Activated CD4-positive, alpha-beta T cell treated with anti-CD3 and anti-CD28 coated beads, Interleukin-10, Interleukin-2, amounts not matched to agents 100 ng/mL and 50 ng/mL, durations not matched to agents 16 hours and 8 hours (primary cell): ENCODE measurements around the gene TMPRSS13.
"Not testable (repeated sequence)": the region's sequence is repeated elsewhere in the genome, so short reads cannot be mapped to it uniquely, and the experiment has no call there.

Source experiments
- DNase-seq: peaks from one replicate; pipeline ENCODE4 v3.0.0-alpha.2; 2020

TMPRSS13 gene

DNA sequence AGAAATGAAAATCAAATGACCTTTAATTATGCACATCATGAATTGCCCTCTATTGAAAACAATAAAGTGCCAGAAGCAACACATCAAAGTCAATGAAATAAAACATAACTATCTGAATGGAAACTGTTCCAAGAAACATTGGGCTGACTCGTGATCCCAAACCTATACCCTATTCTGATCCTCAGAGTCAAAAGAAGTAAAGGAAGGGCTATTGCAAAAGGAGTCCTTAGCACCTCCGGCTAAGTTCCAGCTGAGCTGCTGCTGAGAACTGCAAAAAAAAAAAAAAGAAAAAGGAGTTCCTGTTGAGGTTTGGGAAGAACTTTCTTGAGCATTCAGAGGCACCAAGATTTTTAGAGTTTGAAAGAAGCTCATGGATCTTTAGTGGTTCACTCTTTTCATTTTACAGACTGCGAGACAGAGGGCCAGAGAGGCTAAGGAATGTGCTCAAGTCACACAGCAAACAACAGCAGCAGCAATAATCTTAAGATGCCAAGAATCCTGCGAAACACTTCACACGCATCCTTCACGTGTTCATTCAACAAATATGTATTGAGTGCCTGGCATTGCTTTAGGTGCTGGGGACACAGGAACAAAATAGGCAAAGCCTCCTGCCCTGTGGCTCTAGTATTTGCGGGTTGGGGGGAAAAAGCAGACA, 841 bp upstream of the TMPRSS13 start:
- no peak for DNase-seq

DNA sequence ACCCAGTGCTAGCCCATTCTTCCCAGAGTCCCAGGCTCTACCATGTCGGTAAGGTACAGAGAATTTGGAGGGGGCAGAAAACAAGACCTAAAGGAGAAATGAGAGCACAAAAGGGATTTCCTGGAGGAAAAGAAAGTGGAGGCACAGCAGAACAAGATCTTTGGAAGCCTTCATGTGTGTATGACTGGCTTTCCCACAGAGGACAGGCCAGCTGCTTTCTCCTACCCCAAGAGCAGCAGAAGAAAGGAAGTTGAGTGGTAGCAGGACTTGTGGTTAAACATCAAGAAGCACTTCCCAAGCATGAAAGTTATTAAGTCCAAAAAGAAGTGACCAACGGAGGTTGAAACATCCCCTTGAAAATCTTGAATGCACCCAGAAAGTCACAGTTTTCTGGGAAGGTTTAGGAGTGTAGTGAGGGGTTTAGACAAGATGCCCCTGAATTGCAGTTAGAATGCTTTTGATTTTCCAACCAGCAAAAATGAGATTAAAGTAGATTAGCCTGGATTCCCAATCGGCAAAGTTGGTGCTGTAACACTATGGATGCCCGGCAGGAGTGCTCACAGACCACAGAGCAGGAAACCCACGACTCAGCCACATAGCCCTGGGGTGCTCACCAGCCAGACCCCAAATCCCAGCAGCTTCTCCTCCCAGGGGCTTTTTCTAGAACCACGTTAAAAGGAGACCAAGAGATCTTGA, 608 bp downstream of the TMPRSS13 start:
- no peak for DNase-seq

DNA sequence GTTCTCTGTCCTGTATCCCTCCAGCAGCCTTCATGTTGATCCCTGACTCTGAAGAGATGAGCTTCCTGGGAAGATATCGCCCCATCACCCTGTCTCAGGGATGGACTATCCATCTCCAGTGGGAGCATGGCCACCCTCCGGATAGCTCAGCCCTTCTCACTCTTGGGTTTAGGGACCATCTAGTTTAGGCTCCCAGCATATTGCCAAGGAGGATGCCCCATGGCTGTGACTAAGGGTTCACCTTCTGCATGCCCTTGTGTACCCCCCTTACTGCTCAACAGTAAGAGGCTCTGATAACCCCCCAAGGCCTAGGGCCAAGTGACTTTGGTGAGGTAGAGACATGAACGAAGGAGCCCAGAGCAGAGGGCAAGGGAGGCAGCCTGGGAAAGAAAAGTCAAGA, 1.3 kb downstream of the TMPRSS13 start:
- DNase-seq = no peak

DNA sequence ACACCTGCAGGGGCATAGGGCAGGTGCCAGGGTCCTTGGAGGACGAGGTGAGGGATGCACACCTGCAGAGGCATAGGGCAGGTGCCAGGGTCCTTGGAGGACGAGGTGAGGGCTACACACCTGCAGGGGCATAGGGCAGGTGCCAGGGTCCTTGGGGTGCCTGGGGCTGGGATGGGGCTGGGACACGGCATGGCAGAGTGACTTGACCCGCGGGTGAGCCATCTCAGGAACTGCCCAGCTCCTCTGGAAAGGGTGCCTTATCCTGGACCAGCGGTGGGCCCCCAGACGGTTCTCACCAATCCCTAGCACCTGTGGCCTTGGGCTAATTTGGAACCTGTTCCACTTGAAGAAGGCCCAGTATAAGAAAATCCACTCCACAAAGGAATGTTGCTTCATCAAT, 3.0 kb downstream of the TMPRSS13 start:
- not testable (repeated sequence) for DNase-seq

DNA sequence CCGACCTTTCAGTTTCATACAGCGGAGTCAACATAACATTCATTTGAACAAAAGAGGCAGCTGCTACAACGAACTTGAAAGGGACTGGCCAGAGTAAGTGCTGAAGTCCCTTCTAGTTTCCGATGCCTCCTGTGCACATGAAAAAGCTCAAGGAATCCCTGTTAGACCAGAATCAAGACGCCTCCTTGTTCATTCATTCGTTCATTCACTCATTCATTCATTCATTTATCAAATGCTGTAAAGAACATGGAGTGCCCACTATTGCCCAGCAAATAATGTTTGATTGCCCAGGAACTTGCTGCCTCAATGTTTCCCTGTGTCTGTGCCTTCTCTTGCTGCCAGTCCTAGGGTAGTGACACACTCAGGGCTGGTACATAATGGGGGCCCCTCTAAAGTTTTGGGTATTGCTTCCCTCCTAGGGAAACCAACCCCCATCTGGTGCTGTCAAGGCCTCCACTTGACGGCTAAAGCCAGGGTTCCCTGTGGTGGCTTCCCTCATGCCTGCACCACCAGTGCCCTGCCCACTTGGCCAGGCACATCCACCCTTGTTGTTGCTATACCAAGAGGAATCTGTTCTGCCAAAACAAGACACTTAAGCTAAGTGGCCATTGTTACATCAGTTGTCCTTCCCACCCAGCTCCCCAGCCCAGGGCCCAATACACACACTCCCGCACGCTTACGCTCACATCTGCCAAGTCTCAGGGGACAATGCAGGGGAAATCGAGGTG, 3.8 kb downstream of the TMPRSS13 start:
- DNase-seq = no peak

DNA sequence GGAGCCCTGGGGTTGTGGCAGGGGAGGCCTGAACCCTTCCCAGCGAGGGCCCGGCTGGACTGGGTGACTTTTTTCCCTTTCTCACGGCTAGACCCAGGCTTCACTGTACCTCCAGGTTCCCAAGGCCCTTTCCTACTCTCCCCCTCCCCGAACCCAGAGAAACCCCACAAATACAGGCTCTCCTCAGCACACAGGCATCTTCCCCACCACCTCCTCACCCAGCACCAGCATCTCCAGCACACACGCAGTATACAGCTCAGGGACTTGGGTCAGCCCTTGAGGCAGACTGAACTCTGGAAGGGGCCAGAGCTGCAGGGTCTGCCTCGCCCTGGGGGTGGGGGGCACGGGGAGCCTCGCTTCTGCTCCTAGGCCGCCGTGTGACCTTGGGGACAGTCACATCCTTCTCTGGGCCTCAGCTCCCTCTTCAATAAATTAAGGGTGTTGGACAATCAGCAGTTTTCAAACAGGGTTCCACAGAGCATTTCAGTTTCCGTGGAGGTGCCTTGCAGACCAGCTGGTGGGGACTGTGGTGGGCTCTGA, 4.5 kb downstream of the TMPRSS13 start:
- no peak for DNase-seq

DNA sequence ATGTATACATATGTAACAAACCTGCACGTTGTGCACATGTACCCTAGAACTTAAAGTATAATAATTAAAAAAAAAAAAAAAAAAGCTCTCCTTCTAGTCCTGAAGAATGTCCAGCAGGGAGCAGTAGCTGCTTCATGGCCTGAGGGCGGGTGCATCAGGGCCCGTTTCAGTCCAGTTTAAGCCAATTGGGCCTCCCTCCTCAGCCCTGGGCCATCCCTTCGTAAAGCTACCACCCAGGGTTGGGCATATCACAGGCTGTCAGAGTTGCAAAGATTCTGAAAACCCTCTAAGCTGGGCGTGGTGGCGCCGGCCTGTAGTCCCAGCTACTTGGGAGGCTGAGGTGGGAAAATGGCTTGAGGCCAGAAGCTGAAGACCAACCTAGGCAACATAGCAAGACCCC, 5.4 kb downstream of the TMPRSS13 start:
- no peak for DNase-seq

DNA sequence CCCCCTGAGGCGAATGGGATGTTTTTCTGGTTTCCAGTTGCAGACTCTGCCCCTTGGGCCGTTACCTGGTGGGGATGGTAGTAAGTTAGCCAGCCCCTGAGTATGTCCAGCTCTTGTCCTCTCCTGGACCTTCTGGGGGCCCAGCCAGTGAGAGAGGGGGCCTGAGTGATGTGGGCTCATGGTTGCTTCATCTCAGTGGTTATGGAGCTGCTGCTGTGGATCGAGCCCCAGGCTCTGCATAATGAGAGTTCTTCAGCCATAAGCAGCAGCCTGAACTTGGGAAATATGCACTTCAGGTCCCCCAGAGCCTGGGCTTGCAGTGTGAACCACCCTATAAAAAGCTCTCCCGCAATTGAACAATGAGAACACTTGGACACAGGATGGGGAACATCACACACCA, 5.9 kb downstream of the TMPRSS13 start:
- no peak for DNase-seq

DNA sequence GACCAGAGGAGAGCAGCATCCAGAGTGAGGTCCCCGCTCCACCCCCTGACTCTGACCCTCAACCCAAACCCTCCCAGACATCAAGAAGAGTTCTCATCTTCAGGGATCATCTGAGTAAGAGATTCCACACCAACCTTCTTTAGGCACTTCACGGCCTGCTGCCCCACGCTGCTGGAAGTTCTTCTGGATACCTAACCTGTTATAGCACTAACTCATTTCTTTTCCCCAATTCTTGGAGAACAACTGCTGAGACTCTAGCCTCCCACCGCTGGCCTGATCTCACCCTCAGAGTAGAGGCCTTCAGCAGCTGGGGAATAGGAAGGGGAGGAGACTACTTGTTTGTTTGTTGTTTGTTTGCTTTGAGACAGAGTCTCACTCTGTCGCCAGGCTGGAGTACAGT, 7.3 kb downstream of the TMPRSS13 start:
- DNase-seq = no peak

DNA sequence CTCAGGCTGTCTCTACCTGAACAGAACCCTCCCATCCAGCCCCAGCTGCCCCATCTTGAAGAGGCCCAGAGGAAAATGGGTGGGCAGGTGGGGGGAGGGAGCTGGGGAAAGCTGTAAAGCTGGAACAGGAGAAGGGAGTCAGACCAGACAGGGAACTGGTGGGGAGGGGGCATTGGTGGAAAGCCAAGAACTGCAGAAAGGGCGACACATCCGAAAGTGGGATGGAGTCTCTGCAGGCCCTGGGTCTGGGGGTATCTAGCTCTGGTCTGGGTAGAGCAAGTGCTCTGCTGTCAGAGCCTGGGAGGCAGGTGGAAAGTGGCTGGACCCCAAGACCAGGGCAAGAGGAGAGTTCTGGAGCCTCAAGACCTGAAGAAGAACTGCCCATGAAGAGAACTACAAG, 7.7 kb downstream of the TMPRSS13 start:
- DNase-seq = no peak

DNA sequence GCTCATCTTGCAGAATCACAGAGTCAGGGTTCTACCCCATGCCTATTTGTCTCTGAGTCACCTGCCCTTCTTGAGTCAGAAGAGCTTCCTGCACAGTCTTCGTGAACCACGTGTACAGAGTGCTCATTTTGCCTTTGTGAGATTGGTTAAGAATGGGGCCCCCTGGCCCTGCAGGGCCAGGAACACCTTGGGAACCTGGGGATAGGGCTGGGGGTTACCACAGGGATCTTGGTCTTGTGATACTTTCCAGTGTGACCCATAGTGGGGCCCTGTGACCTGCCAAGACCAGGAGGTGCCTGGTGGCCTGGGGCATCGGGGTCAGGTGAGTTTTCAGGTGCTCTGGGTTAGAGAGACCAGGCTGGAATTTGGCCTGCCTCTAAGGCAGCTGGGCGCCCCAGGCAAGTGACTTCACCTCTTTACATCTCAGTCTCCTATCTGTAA, 9.4 kb downstream of the TMPRSS13 start:
- DNase-seq = peak; percentile 69

DNA sequence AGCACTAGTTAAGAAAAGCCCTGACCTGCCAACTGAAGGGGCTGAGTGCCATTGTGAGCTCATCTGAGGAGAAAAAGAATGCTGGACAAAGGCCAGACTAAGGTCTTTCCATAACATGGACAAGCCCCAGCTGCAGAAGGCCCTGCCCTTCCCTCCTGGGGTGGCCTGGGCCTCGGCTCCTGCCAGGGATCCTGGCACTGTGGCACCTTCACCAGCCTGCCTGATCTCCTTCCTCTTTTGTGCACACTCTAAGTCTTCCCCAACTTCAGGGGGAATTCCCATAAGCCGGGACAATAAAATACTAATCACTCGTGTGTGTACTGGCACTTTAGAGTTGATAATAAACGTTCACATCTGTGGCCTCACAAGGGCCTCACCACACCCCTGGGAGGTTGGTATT, 9.9 kb downstream of the TMPRSS13 start:
- DNase-seq = no peak

DNA sequence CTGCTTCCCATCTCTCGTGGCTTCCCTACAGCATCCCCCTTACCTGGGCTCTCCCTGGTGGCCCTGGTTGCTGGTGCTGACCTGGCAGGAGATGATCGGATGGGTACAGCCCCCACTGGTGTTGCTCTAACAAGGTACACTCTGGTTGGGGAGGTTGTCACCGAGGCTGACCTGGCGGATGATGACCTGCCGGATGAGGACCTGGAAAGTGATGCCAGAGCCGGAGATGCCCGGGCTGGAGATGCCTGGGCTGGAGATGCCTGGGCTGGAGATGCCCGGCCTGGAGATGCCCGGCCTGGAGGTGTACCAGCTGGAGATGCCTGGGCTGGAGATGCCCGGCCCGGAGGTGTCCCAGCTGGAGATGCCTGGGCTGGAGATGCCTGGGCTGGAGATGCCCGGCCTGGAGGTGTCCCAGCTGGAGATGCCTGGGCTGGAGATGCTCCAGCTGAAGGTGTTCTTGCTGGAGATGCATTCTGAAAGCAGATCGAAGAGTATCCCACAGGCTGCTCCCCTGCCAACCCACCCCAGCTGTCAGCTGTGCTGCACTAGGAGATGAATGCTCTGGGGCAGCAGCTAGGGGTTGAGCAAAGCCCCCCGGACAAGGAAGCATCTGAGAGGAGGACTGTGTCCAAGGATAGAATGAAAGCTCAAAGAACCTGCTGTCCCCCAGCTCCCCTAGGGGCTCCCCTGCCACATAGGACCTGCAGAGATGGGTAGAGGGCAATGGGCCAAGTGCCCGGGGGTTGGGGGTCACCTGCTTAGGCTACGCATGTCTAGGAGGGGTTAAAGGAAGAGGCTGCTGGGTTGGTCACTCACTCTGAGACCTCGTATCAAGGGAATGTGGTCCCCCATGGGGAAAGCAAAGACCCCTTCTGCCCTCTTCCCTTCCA, 10.6 kb downstream of the TMPRSS13 start:
- DNase-seq = no peak

DNA sequence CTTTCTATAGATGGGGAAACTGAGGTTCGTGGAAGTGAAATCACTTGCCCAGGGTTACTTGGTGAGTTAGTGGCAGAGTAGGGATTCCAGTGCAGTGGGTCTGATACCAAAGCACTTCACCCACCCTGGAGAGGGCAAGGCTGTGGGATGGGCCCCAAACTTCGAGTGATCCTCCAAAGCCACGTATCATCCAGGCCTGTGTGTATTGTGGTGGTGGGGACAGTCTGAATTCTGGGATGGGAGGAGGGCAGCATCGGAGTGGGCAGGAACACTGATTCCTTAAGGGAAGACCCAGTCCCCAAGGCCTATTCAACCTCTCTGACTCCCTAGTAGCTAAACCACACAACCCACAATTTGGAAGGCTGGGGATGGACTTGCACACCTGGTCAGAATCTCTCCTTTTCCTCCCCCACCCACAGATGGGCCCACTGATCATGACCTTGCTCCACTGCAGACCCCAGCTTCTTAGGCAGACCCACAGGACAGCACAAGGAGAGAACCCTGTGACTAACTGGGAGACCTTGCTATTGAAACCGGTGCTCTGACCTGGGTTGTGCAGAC, 11.5 kb downstream of the TMPRSS13 start:
- no peak for DNase-seq

DNA sequence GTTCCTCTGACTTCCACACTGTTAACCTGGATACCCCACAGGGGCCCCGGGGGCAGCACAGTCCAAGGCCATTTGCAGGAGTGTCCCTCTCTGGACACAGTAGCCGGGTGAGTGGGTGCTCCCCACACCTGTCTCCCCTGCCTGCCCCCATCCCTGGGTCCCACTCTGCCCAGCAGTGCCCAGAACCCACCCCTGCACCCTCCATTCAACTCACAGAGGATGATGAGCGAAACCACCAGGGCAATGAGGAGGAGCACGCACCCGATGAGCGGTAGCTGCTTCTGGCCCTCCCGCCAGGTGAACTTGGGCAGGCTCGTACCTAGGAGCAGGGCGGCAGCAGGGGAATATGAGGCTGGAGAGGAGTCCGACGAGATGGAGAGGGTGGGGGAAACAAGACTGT, 12.2 kb downstream of the TMPRSS13 start:
- no peak for DNase-seq

DNA sequence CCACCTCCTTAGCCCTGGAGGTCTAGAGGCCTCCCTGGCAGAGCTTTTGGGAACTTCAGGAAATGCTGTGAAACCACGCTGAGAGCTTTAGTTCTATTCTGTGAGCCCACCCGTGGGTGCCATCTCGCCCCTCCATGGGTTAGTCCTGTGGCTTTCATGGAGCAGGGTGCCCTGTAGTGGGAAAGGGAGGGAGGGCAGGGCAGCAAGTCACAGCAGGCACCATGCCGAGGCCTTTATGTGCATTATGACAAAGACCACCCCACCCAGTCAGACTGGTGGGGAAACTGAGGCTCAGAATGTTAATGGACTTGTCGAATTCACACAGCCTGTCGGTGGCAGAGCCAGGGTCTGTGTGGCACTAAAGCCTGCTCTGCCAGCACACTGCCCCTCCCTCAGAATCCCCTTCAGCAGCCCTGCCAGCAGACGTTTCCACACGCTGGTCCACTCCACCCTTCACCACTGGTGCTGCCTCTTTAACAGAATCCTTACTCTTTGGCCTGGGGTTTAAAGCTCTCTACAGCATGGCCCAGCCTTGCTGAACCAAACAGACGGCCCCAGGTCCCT, 13.4 kb downstream of the TMPRSS13 start:
- DNase-seq = no peak

DNA sequence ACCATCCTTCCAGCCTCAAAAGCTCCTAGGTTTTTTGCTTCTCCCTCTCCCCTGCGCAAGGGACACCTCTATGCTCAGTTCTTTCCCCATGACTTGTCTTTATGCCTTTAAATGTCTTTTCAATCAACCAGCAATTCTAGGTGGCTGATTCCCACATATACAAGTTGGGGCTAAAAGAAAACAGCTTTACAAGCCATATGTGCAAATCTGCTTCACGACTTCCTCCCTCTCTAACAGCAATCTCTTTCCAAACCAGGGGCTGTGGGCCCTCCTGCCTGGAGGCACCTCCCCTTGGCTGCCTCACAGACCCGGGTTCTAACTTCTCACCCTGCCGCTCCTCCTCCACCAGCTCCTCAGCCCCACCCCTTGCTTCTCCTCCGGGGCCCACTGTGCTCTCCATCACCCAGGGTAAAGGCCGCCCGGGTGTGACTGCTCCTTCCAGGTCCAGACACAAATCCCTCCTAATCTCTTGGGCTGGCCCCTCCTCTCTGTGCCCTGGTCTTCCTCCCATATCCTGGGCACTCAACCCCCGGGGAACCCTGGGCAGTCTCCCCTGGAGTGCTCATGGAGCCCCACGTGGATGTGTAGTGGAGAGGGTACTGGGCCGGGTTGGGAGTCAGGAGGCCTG, 14.1 kb downstream of the TMPRSS13 start:
- DNase-seq = no peak

DNA sequence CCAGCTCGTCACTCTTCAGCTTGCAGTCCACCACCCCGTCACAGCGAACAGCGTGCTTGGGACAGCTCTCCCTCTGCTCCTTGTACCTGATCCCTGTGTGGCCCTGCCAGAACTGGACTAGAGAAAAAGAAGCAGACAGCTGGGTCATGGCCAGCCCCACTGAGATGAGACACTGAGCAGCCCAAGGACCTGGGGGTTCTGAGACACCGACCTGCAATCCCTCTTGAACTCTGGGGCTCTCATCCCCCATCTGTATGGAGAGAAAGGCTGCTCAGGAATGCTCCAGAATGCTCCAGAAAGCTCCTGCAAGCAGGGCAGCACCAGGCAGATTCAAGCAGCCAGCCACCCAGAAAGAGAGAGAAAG, 14.8 kb downstream of the TMPRSS13 start:
- DNase-seq = no peak

DNA sequence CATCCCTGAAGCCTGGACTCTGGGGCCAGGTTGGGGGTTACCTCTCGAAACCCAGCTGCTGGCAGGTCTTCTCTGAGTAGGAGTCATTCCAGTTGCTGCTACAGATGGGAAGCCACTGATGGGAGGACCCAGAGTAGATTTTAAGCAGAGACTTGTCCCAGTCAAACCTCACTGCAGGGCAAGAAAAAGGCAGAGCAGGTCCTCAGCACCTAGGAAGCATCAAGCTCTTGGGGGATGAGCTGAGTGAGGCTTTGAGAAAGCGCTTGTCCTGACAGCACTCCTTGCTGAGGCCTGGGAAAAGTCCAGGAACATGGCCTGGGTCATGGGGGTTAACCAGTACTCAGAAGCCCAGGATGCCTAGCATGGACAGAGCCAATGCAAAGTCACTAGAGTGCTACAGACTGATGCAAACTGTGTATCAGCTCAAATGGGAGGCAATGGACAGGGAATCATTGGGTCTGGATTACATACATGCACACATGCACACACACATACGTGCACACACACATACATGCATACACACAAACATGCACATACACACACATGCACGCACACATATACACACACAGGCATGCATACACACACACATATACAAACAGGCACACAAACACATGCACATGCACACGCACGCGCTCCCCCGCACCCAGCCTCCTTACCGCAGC, 15.3 kb downstream of the TMPRSS13 start:
- DNase-seq = no peak

DNA sequence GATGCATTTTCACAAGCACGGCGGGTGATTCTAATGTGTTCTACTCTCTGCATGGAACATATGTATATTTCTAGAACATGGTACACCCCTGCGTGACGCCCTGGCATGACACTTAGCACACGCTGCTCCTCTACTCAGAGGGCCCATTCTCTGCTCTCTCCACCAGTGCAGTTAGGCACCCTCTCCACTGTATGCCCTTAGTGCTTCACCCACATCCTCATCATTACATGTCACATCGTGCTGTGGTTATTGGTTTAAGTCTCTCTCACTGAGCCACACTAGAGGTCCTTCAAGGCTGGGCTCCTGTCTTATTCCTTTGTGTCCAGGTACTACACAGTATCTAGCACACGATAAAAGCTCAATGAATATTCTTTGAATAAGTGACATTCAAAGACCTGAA, 16.7 kb downstream of the TMPRSS13 start:
- DNase-seq = no peak

DNA sequence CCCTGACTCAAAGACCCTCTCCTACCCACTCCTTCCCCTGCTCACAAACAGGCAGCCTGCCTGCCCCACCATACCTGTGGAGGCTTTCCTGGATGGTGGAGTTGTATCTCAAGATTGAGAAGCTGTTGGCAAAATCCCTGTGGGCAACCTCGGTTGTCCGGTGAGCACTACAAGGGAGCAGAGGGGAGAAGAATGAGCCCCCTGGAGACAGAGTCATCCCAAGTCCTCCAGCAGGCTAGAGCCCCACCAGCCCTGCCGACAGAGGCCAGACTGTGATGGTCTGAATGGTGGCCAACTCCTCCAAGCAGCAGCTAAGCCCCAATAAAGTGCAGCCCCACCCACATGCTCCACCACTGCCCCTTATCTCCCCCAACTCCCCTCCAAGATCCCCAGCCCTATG, 17.5 kb downstream of the TMPRSS13 start:
- no peak for DNase-seq
